ENCODE measurements around the gene SAMHD1.
"Not testable (repeated sequence)": the region's sequence is repeated elsewhere in the genome, so short reads cannot be mapped to it uniquely, and the experiment has no call there.

The SAMHD1 gene

DNA sequence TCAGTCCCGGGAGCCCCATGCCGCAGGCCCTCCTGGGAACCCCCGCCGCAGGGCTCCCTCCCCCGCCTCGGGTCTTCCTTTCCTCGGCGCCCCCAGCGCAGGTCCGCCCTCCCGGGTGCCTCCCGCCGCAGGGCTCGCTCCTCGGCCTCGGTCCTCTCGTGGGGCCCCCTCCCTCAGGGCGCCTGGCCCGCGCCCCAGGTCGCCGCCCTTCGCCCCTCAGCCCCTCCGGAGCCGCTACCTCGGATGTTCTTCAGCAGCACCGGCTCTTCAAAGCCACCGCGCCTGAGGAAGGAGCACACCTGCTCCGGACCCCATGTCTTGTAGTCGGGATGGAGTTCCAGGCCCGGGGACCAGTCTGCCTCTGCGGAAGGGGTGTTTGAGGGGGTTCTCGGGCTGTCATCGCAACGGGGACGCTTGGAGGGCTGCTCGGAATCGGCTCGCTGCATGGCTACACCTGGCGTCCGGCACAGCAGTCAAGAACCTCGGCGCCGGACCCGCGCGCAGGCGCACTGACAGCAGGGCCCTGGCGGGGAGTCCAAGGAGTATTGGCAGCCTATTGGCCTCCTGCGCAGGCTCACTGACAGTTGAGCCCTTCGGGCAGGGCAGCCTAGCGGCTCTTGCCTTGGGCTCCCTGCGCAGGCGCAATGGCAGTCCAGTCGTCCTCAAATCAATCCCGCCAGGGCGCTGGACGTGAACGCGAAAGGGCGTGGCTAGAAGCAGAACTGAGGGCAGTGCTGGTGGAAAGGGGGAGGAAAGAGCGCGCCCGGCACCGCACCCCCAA, at the start of gene SAMHD1:
Gene SAMHD1, minus strand, starts transcription at position 511 of the 781 bp plus-strand sequence. Its CDS starts 65 bp downstream, at position 446.
- DNase-seq (ENCODE audit: low spot score), result peak; percentile 100

DNA sequence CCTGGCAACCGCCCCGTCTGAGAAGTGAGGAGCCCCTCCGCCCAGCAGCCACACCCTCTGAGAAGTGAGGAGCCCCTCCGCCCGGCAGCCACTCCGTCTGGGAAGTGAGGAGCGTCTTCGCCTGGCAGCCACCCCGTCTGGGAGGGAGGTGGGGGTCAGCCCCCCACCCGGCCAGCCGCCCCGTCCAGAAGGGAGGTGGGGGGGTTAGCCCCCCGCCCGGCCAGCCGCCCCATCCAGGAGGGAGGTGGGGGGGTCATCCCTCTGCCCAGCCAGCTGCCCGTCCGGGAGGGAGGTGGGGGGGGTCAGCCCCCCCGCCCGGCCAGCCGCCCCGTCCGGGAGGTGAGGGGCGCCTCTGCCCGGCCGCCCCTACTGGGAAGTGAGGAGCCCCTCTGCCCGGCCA, 48.7 kb upstream of the SAMHD1 start:
- DNase-seq (ENCODE audit: low spot score), result not testable (repeated sequence)

DNA sequence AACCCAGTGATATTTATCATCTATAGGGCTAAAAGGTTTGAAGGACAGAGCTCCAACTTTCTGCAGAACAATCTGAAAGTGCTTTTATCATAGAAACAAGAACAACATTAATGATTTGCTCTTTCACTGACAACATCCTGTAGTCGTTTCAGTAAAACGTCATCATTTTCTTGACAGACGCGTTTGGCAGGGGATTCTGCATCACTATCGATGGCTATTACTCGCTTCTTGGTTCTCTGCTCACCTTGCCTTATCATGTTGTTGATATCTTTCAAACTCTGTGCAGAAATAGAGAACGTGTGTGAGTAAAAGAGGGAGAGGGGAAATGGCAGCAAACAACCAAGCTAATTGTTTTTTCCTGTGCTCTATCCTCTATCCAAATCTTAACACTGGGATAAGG, 47.1 kb upstream of the SAMHD1 start:
- DNase-seq (ENCODE audit: low spot score), result no peak

DNA sequence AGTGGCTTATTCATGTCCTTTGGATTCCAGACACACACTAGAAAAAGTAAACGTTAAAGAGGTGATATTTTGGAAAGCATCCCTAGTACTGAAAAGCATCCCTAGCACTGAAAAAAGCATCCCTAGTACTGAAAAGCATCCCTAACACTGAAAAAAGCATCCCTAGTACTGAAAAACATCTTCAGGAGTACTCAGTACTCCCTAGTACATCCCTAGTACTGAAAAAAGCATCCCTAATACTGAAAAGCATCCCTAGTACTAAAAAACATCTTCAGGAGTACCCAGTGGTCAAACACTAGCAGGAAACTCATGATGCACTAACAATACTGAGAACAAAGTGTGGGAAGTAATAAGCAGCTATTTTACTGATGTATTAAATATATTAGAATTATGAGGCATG, 45.6 kb upstream of the SAMHD1 start:
- no peak for DNase-seq (ENCODE audit: low spot score)

DNA sequence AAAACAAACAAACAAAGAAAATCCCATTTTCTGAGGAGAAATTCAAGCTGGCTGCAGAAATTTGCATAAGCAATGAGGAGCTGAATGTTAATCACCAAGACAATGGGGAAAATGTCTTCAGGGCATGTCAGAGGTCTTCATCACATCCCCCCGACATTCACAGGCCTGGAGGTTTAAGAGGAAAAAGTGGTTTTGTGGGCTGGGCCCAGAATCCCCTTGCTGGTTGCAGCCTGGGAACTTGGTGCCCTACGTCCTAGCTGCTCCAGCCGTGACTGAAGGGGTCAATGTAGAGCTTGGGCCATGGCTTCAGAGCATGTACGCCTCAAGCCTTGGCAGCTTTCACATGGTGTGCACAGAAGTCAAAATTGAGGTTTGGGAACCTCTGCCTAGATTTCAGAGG, 42.7 kb upstream of the SAMHD1 start:
- not testable (repeated sequence) for DNase-seq (ENCODE audit: low spot score)

DNA sequence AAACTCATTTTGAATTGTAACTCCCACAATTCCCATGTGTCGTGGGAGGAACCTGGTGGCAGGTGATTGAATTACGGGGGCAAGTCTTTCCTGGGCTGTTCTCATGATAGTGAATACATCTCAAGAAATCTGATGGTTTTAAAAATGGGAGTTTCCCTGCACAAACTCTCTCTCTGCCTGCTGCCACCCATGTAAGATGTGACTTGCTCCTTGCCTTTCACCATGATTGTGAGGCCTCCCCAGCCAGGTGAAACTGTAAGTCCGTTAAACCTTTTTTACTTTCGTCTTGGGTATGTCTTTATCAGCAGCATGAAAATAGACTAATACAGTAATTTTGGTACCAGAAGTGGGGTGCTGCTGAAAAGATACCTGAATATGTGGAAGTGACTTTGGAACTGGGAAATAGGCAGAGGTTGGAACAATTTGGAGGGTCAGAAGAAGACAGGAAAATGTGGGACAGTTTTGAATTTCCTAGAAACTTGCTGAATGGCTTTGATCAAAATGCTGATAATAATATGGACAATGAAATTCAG, 41.4 kb upstream of the SAMHD1 start:
- no peak for DNase-seq (ENCODE audit: low spot score)

DNA sequence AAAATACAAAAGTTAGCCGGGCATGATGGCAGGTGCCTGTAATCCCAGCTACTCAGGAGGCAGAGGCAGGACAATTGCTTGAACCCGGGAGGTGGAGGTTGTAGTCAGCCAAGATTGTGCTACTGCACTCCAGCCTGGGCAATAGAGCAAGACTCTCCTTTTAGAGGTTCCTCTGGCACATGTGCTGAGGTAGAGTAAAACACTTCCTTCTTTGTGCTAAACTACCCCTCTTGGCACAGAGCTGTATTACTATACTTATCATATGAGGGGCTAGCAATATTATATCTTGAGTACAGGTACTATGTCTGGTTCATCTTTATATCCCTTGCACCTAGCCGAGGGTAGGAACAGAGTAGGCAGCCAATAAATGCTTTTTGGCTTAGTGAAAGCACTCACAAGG, 40.2 kb upstream of the SAMHD1 start:
- no peak for DNase-seq (ENCODE audit: low spot score)

DNA sequence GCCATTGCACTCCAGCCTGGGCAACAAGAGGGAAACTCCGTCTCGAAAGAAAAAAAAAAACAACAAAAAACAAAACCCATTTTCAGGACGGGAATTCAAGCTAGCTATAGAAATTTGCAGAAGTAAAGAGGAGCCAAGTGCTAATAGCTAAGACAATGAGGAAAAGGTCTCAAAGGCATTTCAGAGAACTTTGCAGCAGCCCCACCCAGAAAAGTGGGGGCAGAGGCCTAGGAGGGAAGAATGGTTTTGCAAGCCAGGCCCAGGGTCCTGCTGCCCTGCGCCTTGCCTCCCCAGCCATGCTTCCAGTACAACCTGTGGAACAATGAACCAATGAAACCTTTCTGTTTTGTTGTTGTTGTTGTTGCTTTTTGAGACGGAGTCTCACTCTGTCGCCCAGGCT, 38.3 kb upstream of the SAMHD1 start:
- no peak for DNase-seq (ENCODE audit: low spot score)

DNA sequence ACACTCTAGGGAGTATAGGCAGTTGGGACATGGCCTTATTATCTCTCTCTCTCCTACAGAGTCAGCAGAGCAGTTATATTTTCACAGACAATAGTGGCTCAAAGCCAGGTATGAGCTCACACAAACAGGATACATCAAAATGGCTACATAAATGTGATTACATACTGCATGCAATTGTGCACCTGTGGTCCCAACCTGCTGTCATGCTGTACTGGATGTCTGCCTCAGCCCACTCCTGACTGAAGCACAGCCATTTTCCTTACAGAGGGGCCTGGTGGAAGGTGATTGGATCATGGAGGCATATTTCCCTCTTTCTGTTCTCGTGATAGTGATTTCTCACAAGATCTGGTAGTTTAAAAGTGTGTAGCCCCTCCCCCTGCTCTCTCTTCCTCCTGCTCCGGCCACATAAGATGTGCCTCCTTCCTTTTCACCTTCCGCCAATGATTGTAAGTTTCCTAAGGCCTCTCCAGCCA, 37.0 kb upstream of the SAMHD1 start:
- no peak for DNase-seq (ENCODE audit: low spot score)

DNA sequence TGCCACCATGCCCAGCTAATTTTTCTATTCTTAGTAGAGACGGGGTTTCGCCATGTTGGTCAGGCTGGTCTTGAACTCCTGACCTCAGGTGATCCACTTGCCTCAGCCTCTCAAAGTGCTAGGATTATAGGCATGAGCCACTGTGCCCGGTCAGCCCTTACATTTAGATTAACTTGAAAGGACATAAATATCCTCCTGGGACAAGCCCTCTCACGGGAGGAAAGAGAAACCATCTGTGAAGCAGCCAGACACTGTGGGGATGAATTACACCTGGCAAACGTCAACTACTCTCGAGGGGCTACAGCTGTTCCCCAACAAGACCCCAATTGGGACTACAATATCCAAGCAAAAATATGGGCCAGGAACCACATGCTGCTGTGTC, 32.7 kb upstream of the SAMHD1 start:
- DNase-seq (ENCODE audit: low spot score), result no peak

DNA sequence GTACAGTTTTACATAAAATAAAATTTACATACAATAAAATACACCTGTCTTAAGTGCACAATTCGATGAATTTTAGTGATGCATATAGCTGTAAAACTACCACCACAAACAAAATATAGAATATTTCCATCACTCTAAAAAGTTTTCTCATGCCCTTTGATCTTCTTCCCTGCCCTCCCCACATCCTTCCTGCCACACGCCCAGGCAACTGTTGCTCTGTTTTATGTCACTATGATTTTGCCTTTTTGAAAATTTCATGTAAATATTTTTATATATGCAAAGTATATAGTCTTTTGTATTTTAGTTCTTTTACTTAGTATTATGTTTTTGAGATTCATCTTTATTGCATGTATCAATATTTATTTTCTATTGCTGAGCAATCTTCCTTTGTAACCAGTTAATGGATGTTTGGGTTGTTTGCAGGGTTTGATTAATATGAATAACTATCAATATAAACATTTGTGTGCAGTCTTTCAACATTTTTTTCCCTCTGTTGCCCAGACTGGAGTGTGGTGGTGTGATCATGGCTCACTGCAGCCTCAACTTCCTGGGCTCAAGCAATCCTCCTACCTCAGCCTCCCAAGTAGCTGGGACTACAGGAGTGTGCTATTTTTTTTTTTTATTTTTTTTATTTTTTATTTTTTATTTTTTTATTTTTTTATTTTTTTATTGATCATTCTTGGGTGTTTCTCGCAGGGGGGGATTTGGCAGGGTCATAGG, 23.8 kb upstream of the SAMHD1 start:
- no peak for DNase-seq (ENCODE audit: low spot score)

DNA sequence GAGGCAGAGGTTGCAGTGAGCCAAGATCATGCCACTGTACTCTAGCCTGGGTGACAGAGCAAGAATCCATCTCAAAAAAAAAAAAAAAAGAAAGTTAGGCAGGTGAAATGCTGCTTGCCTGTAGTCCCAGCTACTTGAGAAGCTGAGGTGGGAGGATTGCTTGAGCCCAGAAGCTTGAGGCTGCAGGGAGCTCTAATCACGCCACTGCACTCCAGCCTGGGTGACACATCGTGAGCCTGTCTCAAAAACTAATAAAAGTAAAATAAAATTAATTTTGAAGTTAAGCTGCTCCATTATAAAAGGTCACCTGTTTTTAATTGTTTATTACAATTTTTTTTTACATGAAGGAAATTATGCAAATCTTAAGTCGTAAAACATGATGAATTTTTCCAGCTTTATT, 23.2 kb upstream of the SAMHD1 start:
- no peak for DNase-seq (ENCODE audit: low spot score)

DNA sequence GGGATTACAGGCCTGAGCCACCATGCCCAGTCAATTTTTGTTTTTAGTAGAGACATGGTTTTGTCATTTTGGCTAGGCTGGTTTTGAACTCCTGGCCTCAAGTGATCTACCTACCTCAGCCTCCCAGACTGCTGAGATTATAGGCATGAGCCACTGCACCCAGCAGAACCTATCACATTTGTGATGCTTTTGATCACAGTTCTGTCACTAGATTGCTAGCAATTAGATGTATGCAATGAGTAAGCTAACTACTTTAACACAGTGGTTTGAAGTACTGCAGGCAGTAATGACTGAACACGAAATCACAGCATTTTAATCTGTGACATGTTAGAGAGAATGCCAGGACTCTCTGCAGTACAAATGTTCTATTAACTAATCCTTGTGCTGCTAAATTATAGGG, 19.6 kb upstream of the SAMHD1 start:
- DNase-seq (ENCODE audit: low spot score), result no peak

DNA sequence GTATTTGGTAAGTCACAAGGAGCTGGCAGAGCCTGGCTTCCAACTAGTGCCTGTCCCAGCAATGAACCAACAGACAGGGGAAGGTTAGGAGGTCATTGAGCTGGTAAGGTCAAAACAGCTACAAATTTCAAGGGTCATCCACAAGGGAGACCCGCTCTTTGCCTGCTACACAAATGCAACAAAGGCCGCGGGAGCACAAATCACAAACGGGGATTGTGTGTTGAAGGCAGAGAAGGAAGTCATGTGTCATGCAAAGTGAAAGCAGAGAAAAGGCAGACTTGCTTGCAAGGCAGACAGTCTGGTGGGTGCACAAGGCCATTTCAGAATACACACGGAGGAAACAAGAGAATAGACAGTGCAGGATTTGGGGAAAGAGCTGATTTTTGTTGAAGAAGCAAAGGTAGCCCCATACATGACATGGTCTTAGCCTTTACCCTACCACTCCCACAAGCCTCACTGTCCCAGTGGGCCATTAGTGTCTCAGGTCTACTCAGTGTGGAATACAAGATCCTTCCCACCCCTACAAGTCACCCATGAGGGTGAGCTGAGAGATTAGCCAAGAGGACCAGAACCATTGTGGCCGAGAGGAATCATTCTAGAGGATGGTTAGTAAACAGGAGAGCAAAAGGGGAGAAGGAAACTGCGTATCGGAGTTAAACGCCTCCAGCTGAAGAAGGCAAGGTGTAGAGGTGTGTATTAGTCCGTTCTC, 18.1 kb upstream of the SAMHD1 start:
- DNase-seq (ENCODE audit: low spot score), result no peak

DNA sequence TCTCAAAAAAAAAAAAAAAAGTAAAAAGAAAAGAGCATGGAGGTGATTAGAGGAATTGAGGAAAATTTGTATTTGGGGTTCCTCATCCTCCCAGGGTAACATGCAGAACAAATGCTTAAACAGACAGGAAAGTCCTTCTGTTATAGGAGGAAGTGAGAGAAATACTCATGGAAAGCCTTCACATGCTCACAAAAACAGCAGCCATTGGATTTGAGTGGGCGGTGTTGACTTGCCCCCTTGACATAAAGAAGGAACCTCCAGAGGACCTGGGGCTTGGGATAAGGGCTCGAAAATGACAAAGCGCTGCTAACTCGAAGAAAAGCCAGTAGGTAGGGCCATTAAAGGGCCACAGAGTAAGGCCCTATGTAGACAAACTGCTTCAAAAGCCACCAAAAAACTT, 17.5 kb upstream of the SAMHD1 start:
- no peak for DNase-seq (ENCODE audit: low spot score)

DNA sequence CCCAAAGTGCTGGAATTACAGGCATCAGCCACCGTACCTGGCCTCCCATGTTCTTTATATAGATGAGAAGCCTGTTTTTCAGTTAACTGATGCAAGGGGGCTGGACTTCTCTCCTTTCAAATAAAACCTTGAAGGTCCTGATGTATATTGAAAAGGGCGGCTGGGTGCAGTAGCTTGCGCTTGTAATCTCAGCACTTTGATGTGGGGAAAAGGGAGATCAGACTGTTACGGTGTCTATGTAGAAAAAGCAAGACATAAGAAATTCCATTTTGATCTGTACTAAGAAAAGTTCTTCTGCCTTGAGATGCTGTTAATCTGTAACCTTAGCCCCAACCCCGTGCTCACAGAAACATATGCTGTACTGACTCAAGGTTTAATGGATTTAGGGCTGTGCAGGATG, 16.1 kb upstream of the SAMHD1 start:
- DNase-seq (ENCODE audit: low spot score), result no peak

DNA sequence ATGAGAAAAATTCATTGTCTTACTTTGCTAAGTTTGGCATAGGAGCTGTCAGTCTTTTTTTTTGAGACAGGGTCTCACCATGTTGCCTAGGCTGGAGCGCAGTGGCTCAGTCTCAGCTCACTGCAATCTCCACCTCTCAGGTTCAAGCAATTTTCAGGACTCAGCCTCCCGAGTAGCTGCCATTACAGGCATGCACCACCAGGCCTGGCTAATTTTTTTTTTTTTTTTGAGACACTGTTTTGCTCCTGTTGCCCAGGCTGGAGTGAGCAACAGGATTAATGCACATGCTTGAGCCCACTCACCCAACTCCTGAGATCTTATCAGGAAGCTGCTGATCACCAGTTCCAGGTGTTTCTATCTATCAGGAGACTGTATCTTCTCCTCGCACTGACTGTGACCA, 15.5 kb upstream of the SAMHD1 start:
- not testable (repeated sequence) for DNase-seq (ENCODE audit: low spot score)

DNA sequence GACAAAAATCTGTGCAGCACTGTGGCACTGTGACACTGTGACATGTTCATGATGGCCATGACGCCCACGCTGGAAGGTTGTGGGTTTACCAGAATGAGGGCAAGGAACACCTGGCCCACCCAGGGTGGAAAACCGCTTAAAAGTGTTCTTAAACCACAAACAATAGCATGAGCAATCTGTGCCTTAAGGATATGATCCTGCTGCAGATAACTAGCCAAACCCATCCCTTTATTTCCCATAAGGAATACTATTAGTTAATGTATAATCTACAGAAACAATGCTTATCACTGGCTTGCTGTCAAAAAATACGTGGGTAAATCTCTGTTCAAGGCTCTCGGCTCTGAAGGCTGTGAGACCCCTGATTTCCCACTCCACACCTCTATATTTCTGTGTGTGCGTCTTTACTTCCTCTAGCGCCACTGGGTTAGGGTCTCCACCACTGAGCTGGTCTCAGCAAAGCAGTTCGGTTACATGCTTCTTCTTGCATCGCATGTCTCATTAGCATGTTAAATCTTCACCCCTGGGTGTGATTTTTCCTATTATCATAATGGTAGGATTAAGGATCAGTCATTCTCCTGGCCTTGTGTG, 10.9 kb upstream of the SAMHD1 start:
- DNase-seq (ENCODE audit: low spot score), result not testable (repeated sequence)

DNA sequence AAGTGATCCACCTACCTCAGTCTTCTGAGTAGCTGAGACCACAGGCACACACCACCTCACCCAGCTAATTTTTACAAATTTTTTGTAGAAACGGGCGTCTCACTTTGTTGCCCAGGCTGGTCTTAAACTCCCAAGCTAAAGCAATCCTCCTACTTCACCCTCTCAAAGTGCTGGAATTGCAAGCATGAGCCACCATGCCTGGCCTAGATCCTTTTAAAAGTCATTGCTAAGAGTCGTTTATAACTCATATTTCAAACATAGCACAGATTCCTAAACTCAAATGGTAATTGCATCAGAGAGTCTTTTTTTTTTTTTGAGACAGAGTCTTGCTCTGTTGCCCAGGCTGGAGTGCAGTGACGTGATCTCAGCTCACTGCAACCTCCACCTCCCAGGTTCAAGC, 7.7 kb upstream of the SAMHD1 start:
- DNase-seq (ENCODE audit: low spot score), result no peak

DNA sequence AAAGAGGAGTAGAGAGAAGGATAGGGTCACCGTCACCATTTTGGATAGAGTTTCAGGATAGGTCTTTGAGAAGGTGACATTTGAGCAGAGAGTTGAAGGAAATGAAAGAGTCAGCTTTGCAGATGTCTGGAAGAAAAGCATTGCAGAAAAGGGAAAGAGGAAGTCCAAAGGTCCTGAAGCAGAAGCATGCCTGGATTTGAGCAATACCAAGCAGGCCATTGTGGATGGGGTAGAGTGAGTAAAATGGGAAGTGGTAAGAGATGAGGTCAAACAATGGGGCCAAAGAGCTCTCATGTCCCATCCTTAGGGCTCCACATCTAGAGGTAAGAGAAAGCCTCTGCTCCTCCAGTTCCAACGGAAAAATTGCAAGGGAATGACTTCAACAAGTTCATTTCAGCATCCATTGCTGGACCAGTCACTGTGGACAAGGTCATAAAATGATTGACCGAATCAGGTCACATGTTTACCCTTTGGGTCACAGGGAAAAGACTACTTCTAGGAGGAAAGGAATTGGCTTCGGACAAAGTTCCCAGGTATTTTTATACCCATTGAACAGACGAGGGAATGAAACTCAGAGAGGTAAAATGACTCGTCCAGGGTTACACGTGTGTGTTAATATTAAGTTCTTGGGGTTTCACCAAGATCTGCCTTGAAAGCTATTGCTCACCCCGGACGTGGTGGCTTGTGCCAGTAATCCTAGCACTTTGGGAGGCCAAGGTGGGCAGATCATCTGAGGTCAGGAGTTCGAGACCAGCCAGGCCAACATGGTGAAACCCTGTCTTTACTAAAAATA, 6.6 kb upstream of the SAMHD1 start:
- no peak for DNase-seq (ENCODE audit: low spot score)

DNA sequence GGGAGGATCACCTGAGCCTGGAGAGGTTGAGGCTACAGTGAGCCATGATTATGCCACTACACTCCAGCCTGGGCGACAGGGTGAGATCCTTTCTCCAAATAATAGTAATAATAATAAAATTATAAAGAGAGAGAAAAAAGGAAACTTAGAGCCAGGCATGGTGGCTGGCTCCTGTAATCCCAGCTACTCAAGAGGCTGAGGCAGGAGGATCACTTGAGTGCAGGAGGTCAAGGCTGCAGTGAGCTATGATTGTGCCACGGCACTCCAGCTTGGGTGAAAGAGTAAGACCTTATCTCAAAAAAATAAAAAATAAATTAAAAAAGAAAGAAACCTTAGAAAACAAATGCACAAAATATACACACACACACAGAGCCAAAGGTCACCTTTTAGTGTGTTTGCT, 5.2 kb upstream of the SAMHD1 start:
- no peak for DNase-seq (ENCODE audit: low spot score)

Measured in COLO829 (cell line).